COLO829 (cell line): ENCODE data around the gene FZD7.

Experiments
- DNase-seq: peaks from one replicate; pipeline ENCODE4 v3.0.0; 2012; ENCODE audit warnings: low spot score

The FZD7 gene

GRCh38 chr2:202069170-202070067, 35.8 kb downstream of the FZD7 start:
- DNase-seq, result no peak

- no peak for DNase-seq
These were observed 37.5 kb downstream of the FZD7 start for GRCh38 chr2:202071107-202071506.

DNA sequence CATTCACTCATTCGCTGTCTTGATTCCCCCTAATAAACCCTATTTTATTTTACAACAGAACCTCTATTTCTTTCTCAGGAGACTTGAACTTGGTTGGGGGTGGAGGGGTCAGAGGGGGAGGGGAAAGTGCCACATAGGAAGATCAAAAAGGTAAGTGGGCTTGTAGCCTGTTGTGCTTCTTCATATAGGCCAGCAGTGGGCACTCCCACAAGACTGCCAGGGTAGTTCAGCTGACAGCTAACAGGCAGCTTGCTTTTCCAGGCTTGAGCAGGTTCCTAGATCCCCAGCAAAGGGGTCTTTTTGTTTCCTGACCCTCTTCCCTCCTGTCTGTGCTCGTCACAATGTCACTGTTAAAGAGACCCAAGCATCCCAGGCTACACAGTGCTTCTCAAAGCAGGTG, 38.6 kb downstream of the FZD7 start:
- DNase-seq, result no peak

GRCh38 chr2:202072737-202073401, 39.2 kb downstream of the FZD7 start, which contains the start of gene KIAA2012:
TSS of gene KIAA2012 (plus strand) at chr2:202073255. CDS start at chr2:202073628, 373 bp downstream.
- DNase-seq, result no peak

DNA sequence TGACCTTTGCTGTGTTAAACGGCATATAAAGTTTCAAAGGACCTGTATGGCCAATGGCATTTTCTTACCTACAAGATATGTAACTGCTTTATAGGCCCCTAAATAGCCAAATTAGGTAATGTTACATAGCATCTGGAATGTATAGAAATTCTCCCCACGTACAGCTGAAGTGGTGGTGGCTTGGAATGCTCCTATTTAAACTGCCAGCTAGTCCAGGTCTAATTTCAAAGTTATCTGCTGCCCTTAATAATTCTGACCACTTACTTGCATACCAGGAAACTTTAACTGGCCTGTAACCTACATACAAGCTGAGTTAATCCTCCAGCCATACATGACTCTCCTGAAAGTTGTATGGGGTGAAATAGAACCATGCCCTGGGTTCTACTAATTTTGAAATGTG, 40.7 kb downstream of the FZD7 start:
- no peak for DNase-seq

GRCh38 chr2:202079310-202079709, 45.7 kb downstream of the FZD7 start:
- no peak for DNase-seq

GRCh38 chr2:202084265-202084664, 50.6 kb downstream of the FZD7 start:
- no peak for DNase-seq
